Adrenal gland (tissue), 5 donors: ENCODE data around the gene UNK.

ENCODE experiments used
- POLR2A ChIP-seq, 2 donors: fragments of 450-650 bp; IDR thresholded peaks; one replicate each; pipeline ENCODE4 v1.6.1; 2017; ENCODE audit warnings: antibody characterized with exemption in 2 of 2, mild to moderate bottlenecking in 2 of 2, moderate library complexity in 1 of 2
- TF ChIP-seq, protein P1 (sequence below), 6 experiments: fragments of 450-650 bp in 4 of 6; fragments of 200-600 bp in 2 of 6; sonication (generic) in 1 of 6; IDR thresholded peaks; 1 replicate in 5 of 6; 2 replicates in 1 of 6; pipeline versions ENCODE4 v1.5.1 to v1.8.0; 2016 to 2021; ENCODE audit warnings: antibody characterized with exemption in 6 of 6, mild to moderate bottlenecking in 2 of 6, moderate library complexity in 1 of 6
- donor health status: DM: no; HTN: no; CAD: no.

DNA sequence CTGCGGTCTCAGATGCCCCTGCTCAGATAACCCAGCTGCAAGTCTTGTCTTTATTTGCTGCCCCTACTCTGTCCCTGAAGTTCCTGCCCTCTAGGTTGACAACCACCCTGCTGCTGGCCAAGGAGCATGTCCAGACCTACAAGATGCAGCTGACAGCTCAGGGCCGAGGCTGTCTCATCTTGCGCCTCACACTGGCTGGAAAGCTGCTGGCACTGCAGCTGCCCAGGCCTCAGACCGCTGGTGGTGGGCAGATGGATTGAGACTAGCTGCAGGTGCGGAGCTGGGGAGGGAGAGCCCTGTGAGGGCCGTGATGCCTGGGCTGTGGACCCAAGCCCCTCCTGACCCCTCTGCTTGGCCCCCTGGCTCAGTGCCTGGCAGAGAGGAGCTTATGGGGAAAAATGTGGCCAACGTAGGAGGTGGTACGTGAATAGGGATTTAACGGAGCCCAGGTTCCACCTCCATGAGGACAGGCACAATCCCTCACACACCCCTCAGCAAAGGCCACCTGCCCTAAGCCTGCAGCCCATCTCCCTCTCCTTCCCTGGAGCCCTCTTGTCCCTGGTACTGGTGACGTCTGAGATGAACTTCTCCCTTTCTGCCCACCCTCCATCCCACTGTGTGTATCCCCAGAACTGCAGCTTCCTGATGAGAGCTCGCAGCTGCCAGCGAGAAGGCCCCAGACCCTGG is 11.3 kb upstream of the UNK start:
- TF ChIP-seq, protein P1, sequence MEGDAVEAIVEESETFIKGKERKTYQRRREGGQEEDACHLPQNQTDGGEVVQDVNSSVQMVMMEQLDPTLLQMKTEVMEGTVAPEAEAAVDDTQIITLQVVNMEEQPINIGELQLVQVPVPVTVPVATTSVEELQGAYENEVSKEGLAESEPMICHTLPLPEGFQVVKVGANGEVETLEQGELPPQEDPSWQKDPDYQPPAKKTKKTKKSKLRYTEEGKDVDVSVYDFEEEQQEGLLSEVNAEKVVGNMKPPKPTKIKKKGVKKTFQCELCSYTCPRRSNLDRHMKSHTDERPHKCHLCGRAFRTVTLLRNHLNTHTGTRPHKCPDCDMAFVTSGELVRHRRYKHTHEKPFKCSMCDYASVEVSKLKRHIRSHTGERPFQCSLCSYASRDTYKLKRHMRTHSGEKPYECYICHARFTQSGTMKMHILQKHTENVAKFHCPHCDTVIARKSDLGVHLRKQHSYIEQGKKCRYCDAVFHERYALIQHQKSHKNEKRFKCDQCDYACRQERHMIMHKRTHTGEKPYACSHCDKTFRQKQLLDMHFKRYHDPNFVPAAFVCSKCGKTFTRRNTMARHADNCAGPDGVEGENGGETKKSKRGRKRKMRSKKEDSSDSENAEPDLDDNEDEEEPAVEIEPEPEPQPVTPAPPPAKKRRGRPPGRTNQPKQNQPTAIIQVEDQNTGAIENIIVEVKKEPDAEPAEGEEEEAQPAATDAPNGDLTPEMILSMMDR (IDR thresholded peaks at IDR 0.05) = no peak
- TF ChIP-seq POLR2A (IDR thresholded peaks at IDR 0.05) = no peak
